ENCODE data around the gene LRFN5. TPM values are rescaled to one million over a fixed set of nuclear protein-coding genes. Genes with fewer than 3 reads are reported as not detected.
"Not testable (repeated sequence)": the region's sequence is repeated elsewhere in the genome, so short reads cannot be mapped to it uniquely, and the experiment has no call there.

Gene LRFN5
- total RNA-seq, 3 donors from 2014 or later, result 1.4 to 5.2 (median 3.2) TPM

DNA sequence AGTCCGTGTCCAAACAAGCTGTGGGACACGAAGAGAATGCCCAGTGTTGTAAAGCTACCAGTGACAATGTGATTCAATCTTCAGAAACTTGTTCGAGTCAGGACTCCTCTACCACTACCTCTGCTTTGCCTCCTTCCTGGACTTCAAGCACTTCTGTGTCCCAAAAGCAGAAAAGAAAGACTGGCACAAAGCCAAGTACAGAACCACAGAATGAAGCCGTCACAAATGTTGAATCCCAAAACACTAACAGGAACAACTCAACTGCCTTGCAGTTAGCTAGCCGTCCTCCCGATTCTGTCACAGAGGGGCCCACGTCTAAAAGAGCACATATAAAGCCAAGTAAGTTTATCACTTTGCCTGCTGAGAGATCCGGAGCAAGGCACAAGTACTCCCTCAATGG, 284.9 kb downstream of the LRFN5 start:
- H3K36me3 ChIP-seq, result no peaks in the 10 kb centered on the region
- DNase-seq (ENCODE audit: low spot score in 2 of 2), result no peak
- no peak overlapping the region for H3K4me3 ChIP-seq
- intact Hi-C loops (cut with DNase I; ENCODE audit: low total_unique reads), result no loop called here
- no peaks in the 10 kb centered on the region for H3K4me1 ChIP-seq
- no peaks in the 10 kb centered on the region for H3K27me3 ChIP-seq
- H3K9me3 ChIP-seq, result no peaks in the 10 kb centered on the region
- H3K27ac ChIP-seq, result no peak overlapping the region
- no peak for TF ChIP-seq POLR2AphosphoS5 (IDR thresholded peaks at IDR 0.05)
- no peak for TF ChIP-seq POLR2A (IDR thresholded peaks at IDR 0.05)
- TF ChIP-seq, protein P1, sequence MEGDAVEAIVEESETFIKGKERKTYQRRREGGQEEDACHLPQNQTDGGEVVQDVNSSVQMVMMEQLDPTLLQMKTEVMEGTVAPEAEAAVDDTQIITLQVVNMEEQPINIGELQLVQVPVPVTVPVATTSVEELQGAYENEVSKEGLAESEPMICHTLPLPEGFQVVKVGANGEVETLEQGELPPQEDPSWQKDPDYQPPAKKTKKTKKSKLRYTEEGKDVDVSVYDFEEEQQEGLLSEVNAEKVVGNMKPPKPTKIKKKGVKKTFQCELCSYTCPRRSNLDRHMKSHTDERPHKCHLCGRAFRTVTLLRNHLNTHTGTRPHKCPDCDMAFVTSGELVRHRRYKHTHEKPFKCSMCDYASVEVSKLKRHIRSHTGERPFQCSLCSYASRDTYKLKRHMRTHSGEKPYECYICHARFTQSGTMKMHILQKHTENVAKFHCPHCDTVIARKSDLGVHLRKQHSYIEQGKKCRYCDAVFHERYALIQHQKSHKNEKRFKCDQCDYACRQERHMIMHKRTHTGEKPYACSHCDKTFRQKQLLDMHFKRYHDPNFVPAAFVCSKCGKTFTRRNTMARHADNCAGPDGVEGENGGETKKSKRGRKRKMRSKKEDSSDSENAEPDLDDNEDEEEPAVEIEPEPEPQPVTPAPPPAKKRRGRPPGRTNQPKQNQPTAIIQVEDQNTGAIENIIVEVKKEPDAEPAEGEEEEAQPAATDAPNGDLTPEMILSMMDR (IDR thresholded peaks at IDR 0.05), result no peak

DNA sequence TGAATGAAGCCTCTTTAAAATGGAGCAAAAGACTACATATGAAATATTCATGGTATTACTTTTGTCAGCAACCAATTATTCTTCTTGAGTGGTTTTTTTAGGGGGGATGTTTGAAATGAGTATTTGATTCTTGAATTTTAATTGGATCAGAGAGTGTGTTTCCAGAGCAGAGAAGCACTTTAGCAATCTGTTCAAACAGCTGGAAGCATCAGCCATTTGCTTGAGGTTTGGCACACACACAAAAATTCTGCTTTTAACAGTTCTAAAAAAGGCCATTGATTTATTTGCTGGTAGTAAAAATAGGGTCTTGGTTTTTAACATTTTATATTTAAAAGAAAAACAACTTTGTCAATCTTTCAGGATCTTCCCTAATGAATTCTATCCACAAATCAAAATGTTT, 292.7 kb downstream of the LRFN5 start:
- intact Hi-C loops (cut with DNase I; ENCODE audit: low total_unique reads), result no loop called here
- no peaks in the 10 kb centered on the region for H3K36me3 ChIP-seq
- no peaks in the 10 kb centered on the region for H3K9me3 ChIP-seq

DNA sequence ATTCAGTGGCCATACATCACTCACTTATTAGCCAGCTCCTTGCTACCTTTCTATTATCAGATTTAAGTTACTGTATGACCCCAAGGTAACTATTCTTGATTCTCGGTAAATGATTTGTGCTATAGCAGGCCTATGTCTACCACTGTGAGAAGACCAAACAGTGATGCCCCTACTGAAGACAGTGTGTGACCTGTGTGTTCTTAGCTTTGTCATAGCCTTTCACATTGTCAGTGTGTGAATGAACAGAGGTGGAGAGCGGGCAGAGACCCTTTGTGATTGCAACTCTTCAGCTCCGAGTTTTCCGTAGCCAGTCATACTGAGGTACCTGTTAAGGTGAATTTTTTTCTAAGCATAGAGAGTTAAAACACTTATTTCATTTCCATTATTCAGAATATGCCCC, 294.0 kb downstream of the LRFN5 start:
- Histone ChIP-seq H3K27me3 (no peaks in the 10 kb centered on the region), H3K36me3 (no peaks in the 10 kb centered on the region), H3K4me1 (no peaks in the 10 kb centered on the region), H3K9me3 (no peaks in the 10 kb centered on the region), H3K27ac (no peak overlapping the region), H3K4me3 (no peak overlapping the region)
- DNase-seq (ENCODE audit: low spot score in 2 of 2), result no peak
- TF ChIP-seq, protein P1 (IDR thresholded peaks at IDR 0.05), result no peak
- TF ChIP-seq POLR2AphosphoS5 (IDR thresholded peaks at IDR 0.05) (no peak), POLR2A (IDR thresholded peaks at IDR 0.05) (no peak)
- intact Hi-C loops (cut with DNase I; ENCODE audit: low total_unique reads), result no loop called here

More for the DNA sequence above, 292.7 kb downstream of the LRFN5 start:
- no peak for TF ChIP-seq POLR2AphosphoS5 (IDR thresholded peaks at IDR 0.05)
- TF ChIP-seq, protein P1 (IDR thresholded peaks at IDR 0.05), result no peak
- TF ChIP-seq POLR2A (IDR thresholded peaks at IDR 0.05), result no peak
- no peak overlapping the region for H3K27ac ChIP-seq
- H3K27me3 ChIP-seq, result no peaks in the 10 kb centered on the region
- no peak for DNase-seq (ENCODE audit: low spot score in 2 of 2)
- no peaks in the 10 kb centered on the region for H3K4me1 ChIP-seq
- no peak overlapping the region for H3K4me3 ChIP-seq

DNA sequence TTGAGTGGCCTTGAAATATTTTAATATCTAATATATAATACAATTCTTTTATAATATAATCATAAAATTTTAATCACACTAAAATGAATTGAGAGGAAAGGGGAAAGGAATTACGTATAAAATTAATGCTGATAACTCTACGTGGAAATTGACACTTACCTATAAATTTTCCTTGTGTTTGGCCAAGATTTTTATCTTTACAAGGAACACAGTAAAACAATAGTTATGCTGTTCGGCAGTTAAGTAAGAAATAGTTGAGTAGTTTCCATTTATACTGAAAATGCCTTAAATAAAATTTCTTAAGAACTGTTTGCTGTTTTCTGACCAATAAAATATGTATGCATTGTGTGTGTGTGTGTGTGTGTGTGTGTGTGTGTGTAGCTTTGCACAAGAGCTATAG, 294.4 kb downstream of the LRFN5 start:
- no peak for DNase-seq (ENCODE audit: low spot score in 2 of 2)
- no peak overlapping the region for H3K27ac ChIP-seq
- intact Hi-C loops (cut with DNase I; ENCODE audit: low total_unique reads), result no loop called here

DNA sequence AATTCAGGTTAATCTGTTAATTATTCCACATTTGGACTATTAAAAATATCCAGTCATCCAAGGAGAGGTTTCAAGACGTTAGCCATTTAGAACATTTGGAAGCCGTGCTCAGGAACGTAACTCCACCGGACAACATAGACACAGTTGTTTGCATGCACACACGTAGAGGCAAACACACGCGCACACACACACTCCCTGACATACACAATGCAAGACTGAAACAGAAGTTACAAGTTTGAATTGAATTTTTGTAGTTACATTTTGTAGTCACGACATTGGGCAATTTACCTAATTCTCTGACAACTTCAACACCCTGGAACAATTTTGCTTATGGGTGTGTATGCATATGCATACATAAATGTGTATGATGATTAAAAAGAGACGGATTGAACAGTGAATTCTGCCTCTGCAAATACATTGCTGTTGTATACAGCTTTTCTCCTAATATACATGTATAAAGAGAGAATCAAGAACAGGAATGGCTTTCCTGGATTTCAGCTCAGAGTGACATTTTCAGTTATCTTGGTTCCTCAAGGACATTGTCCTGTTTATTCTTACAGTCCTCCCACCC, 298.8 kb downstream of the LRFN5 start:
- intact Hi-C loops (cut with DNase I; ENCODE audit: low total_unique reads), result no loop called here
- no peak overlapping the region for H3K4me3 ChIP-seq
- H3K36me3 ChIP-seq, result no peaks in the 10 kb centered on the region
- TF ChIP-seq, protein P1 (IDR thresholded peaks at IDR 0.05), result no peak
- TF ChIP-seq POLR2AphosphoS5 (IDR thresholded peaks at IDR 0.05), result no peak
- no peak for TF ChIP-seq POLR2A (IDR thresholded peaks at IDR 0.05)
- no peak overlapping the region for H3K27ac ChIP-seq
- no peaks in the 10 kb centered on the region for H3K9me3 ChIP-seq
- no peaks in the 10 kb centered on the region for H3K4me1 ChIP-seq
- DNase-seq (ENCODE audit: low spot score in 2 of 2), result no peak
- no peaks in the 10 kb centered on the region for H3K27me3 ChIP-seq

More for the DNA sequence above, 294.4 kb downstream of the LRFN5 start:
- Histone ChIP-seq H3K4me1 (no peaks in the 10 kb centered on the region), H3K4me3 (no peak overlapping the region), H3K27me3 (no peaks in the 10 kb centered on the region), H3K36me3 (no peaks in the 10 kb centered on the region), H3K9me3 (no peaks in the 10 kb centered on the region)
- TF ChIP-seq, protein P1 (IDR thresholded peaks at IDR 0.05), result no peak
- TF ChIP-seq POLR2A (IDR thresholded peaks at IDR 0.05) (no peak), POLR2AphosphoS5 (IDR thresholded peaks at IDR 0.05) (no peak)

DNA sequence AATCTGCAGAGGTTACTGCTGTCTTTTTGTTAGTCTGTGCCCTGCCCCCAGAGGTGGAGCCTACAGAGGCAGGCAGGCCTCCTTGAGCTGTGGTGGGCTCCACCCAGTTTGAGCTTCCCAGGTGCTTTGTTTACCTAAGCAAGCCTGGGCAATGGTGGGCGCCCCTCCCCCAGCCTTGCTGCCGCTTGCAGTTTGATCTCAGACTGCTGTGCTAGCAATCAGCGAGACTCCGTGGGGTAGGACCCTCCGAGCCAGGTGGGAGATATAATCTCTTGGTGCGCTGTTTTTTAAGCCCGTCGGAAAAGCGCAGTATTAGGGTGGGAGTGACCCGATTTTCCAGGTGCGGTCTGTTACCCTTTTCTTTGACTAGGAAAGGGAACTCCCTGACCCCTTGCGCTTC, 304.5 kb downstream of the LRFN5 start:
- H3K36me3 ChIP-seq; H3K4me1 ChIP-seq; H3K9me3 ChIP-seq; DNase-seq (ENCODE audit: low spot score in 2 of 2); intact Hi-C loops (cut with DNase I; ENCODE audit: low total_unique reads); H3K27me3 ChIP-seq; H3K27ac ChIP-seq: not testable (repeated sequence)
- H3K4me3 ChIP-seq, result peak overlapping the region in 1 of 3 donors; percentile 35
